ENCODE results near the gene POLA2.

- TF ChIP-seq CTCF (IDR thresholded peaks at IDR 0.05) (no peak), POLR2AphosphoS5 (IDR thresholded peaks at IDR 0.05; ENCODE audit: low read depth, low read length) (no peak), SIN3A (IDR thresholded peaks at IDR 0.05; ENCODE audit: borderline replicate concordance, insufficient read depth, low read depth, low read length) (no peak), REST (IDR thresholded peaks at IDR 0.05; ENCODE audit: insufficient read depth in 1 of 2, low read depth in 2 of 2, low read length in 1 of 2) (no peak)
Observed at GRCh38 chr11:65304613-65305012, 42.9 kb downstream of the POLA2 start.

All from Panc1 (cell line).